Activated CD4-positive, alpha-beta T cell treated with anti-CD3 and anti-CD28 coated beads for 24 hours (primary cell): ENCODE results near the gene DRAP1.

Experiments used
- DNase-seq, 2 donors: peaks; one replicate each; pipeline ENCODE4 v3.0.0-alpha.2; 2020; ENCODE audit warnings: low read depth in 2 of 2

DRAP1 gene, protein sequence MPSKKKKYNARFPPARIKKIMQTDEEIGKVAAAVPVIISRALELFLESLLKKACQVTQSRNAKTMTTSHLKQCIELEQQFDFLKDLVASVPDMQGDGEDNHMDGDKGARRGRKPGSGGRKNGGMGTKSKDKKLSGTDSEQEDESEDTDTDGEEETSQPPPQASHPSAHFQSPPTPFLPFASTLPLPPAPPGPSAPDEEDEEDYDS

DNA sequence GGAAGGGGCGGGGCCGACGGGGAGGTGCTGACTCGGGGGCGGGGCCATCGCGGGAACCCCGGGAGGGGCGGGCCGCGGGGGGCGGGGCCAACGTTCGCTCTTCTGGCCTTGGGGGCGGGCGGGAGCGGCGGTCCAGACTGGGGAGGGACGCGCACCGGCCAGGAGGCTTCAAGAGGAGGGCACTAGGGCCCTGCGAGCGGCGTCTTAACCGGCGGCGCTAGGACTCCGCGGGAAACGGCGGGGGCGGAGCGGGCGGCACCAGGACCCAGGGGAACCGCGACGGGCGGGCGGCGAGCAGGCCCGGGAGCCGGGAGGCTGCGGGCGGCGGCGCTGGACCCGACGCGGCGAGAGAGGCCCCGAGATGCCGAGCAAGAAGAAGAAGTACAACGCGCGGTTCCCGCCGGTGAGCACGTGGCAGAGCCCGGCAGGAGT, at the start of gene DRAP1:
TSS of gene DRAP1 (plus strand) at position 286 of the 432 bp plus-strand sequence. CDS start at position 362, 76 bp downstream.
- peak; percentile 99 for DNase-seq

DNA sequence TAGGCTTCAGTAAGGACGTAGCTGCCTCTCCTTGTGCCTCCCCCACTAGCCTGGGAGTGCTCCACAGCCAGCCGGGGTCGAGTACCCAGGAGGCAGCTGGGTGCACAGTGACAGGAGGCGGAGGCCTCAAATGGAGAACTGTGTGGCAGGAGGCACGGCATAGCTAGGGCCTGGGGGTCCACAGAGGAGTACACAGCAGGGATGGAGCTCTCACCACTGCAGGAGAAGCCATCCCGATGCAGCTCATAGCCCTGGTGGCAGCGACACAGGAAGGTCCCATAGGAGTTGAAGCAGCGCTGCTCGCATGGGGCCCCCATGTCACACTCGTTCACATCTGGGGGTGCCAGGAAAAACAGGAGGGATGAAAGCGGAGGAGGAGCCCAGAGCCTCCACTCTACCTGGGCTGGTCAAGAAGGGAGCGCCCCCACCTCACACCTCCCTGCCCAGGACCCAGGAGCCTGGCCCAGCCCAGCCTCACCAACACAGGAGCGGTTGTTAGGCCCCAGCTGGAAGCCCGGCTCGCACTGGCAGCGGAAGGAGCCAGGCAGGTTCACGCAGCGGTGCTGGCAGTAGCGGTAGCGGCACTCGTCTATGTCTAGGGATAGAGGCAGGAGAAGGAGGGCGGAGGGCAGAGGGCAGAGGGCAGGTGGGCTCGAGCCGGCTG, 49.5 kb upstream of the DRAP1 start:
- DNase-seq = no peak

DNA sequence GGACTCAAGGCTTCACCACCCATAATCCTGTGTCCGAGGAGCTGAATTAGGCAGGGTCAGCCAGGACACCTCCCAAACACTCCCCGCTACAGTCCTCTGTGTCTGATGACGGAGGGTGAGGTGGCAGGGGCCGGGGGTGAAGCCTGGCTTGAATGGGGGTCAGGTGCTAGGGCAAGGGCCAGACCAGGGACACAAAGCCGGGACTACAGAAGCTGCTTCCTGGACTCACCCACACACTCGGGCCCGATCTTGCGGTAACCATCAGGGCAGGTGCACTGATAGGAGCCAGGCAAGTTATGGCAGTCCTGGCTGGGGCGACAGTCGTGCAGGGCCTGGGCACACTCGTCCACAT, 48.9 kb upstream of the DRAP1 start:
- no peak for DNase-seq

DNA sequence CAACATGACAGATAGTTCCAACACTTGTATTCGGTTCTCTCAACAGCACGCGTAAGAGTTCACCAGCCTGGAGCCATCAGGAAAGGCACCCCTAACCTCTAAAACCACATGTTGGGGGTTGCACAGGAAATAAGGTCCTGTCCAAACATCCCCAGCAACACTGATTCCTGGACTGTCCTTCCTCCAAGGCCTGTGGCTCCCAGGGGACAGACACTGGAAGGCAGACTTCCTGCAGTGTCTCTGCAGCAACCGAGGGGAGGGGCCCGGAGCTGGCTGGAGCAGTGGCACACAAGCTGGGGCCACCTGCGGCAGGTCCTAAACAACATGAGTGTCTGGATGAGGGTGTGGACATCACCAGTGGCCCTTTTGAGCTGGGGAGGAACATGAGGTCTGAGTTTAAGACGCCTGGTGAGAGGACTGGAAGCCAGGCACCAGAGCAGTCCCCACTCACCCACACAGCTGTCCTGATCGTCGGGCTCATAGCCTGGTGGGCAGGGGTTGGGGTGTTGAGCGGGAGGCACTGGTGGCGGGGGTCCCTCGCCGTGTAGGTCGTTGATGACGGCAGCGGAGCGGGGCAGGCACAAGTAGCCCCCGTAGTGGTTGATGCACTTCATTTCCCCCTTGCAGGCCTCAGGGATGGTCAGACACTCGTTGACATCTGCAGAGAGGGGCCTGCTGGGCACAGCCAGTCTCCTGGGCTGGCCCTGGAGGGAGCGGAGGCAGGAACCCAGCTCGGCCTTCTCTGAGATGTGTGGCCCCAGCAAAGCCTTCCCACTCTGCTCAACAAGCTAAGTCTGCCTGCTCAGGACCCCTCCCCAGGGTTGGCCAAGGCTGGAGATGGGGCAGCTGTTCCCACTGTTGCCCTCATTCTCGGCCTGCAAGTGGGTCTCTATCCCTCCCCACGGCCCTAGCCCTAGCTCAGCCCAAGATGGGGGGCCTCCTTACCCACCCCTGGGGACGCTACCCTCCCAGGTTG, 48.2 kb upstream of the DRAP1 start:
- no peak for DNase-seq

DNA sequence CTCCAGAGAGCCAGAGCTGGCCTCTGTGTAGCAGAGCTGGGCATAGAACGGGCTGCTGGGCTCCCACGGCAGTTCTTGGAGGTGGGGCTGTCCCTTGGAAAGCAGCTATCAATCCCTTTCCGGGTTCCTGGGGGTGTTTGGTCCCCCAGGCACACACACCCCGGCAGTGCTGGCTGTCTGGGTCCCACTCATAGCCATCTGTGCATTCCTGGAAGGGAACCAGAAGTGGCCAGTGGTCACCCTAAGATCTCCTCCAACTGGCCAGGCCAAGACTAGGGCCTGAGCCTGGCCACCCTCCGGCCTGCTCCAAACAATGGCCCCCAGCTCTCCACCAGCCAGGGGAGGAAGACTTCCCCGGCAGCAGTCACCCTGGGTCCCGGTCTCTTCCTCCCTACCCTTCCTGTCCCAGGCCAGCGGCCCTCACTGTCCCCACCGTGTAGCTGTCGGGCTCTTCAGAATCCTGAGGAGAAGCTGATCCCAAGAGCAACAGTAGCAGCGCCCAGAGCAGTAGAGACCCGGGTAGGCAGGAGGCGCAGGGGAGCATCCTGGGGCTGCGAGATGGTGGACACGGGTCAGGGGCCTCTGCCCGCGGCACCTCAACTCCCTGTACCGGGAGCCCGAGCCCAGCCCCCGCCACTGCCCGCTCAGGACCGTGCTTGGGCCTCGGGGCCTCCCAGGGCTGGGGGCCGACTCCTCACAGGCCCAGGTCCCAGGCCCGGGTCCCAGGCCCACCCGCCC, 47.2 kb upstream of the DRAP1 start:
- DNase-seq = no peak

DNA sequence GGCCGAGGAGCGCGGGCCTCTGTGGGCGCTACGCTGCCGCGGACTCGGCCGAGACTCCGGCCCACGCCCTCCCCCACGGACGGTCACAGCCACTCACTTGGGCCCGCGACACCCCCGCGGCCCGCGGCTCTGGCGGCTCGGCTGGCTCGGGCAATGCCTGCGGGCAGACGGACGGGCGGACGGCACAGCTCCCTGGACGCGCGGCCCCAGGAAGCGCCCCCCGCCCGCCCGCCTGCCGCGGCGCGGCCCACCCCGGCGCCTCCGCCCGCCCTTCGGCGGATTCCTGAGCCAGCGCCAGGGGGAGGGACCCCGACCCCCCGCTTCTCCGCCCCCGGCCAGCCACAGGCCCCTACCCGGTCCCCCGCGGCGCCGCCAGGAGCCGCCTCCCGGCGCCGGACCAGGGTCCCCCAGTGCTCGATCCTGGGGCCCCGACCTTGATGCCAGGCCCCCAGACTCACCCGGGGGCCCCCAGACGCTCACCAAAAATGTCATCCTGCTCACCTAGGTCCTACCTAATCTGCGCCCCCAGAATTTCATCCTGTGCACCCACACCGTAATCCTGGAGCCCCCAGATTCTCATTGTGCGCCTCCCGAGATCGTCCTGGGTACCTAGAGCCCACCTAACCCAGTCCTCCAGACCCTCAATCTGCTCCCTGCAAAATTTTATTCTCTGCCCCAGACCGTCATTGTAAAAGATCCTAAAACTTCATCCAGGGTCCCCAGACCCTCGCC, 46.5 kb upstream of the DRAP1 start, which contains the start of gene EFEMP2:
TSS of gene EFEMP2 (minus strand) at position 215 of the 732 bp plus-strand sequence. CDS start 446 bp downstream, outside the sequence.
- DNase-seq = no peak

DNA sequence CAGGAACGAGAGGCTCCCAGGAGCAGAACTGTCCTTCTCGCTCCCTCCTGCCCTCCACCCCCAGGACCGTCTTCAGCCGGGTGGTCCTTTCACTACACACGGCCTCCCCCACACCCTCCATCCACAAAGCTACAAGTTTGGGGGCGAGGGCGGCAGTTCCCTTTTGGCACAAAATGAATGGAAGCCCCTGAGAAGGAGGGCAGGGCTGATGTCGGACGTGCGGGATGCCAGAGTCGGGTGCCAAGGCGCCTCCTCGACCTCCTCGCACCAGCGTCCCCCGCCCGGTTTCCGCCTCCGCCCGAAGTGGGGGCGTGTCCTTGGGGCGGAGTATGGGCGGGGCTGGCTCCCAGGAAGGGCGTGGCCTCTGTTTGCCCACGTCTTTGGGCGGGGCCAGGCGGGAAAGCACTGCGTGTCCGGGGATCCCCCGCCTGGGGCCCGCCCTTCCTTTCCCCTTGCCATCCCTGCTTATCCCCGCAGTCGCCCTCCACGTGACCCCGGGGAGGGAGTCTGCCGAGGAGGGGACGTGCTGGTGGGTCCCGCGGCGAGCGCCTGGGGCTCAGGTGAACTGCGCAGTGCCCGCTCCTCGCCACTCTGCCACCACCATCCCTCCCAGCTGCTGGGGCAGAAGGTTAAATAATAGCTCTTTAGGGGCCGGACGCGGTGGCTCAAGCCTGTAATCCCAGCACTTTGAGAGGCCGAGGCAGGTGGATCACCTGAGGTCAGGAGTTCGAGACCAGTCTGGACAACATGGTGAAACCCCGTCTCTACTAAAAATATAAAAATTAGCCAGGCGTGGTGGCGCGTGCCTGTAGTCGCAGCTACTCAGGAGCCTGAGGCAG, 45.7 kb upstream of the DRAP1 start:
- peak; percentile 94 to 95 for DNase-seq

DNA sequence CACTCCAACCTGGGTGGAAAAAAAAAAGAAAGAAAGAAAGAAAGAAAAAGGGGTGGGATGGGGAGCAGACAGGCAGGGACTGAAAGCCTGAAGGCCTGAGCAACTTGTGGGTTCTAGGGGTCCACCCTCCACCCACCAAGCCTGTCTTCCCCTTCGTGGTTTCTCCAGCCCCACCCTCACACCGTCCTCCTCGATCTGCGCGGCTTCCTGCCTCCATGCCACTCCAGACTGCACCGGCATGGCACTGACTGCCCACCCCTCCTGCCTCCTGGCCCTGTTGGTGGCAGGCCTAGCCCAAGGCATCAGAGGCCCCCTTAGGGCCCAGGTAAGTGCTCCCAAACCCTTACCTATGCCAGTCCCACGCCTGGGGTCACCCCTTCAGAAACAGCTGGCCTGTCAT, 39.6 kb upstream of the DRAP1 start, which contains the start of gene CTSW:
TSS of gene CTSW (plus strand) at position 221 of the 400 bp plus-strand sequence. CDS start at position 239, 18 bp downstream.
- no peak for DNase-seq

DNA sequence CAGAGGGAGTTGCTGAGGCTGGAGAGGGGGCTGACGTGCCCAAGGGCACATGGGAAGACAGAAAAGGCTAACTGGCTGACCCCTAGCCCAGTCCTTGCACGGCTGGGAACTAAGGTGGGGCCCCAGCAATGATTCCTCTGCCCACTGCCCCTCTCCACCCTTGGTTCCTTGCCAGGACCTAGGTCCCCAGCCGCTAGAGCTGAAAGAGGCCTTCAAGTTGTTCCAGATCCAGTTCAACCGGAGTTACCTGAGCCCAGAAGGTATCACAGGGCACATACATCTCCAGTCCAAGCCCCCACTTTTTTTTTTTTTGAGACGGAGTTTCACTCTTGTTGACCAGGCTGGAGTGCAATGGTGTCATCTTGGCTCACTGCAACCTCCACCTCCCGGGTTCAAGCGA, 39.2 kb upstream of the DRAP1 start:
- DNase-seq = no peak

DNA sequence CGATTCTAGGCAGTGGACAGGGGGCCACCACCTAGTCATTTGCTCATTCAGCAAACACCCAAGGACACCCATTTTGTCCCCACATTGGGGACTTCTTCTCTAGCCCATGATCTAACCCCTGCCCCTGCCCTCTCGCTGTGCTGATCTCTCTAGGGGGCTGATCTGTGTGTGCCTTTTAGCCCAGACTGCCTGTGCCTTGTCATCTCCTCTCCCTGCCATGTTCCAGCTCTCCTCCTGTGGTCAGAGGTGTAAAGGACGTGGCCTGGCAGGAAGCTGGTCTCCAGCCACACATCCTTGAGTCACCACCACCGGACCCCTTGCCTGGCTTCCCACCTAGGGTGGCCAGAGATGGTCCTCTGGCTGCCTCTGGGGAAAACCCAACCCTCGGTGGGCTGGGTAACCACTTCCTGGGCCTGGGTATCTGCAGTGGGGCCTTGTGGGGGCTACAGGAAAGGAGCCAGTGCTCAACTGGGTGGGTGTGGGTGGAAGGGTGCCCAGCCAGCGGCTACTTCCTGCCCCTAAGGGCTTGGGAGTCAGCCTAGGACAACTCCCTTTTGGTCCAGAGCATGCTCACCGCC, 38.3 kb upstream of the DRAP1 start:
- no peak for DNase-seq

DNA sequence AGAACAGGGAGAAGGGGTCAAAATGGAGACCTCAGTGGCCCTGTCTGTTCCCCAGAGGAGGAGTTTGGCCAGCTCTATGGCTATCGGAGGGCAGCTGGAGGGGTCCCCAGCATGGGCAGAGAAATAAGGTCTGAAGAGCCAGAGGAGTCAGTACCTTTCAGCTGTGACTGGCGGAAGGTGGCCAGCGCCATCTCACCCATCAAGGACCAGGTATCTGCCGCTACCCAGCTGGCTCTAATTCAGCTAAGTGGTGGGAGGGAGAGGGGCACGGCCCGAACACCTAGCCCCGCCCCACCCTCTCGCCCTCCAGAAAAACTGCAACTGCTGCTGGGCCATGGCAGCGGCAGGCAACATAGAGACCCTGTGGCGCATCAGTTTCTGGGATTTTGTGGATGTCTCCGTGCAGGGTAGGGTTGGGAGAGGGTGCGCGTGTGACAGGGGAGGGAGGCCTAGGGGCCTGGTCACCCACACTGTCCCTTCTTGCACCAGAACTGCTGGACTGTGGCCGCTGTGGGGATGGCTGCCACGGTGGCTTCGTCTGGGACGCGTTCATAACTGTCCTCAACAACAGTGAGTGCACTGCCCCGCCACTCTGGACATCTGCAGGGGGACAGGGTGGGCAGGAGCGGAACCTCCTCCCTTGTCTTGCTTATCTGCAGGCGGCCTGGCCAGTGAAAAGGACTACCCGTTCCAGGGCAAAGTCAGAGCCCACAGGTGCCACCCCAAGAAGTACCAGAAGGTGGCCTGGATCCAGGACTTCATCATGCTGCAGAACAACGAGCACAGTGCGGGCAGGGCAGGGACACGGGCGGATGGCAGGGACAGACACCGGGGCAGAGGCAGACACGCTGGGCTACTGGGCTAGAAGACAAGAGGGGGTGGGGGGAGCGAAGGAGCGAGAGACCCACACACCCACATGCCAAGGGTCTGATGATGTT, 36.8 kb upstream of the DRAP1 start:
- no peak for DNase-seq

DNA sequence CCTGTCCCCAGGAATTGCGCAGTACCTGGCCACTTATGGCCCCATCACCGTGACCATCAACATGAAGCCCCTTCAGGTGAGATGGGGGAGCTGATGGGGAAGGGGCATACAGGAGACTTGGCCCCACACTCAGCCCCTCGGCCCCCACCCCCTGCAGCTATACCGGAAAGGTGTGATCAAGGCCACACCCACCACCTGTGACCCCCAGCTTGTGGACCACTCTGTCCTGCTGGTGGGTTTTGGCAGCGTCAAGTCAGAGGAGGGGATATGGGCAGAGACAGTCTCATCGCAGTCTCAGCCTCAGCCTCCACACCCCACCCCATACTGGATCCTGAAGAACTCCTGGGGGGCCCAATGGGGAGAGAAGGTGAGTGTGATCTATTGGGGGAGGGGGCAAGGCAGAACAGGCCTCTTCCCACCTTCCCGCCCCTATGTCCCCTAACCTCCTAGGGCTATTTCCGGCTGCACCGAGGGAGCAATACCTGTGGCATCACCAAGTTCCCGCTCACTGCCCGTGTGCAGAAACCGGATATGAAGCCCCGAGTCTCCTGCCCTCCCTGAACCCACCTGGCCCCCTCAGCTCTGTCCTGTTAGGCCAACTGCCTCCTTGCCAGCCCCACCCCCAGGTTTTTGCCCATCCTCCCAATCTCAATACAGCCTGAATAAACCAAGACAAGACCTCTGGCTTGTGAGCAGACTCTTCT, 36.0 kb upstream of the DRAP1 start:
- DNase-seq = no peak

DNA sequence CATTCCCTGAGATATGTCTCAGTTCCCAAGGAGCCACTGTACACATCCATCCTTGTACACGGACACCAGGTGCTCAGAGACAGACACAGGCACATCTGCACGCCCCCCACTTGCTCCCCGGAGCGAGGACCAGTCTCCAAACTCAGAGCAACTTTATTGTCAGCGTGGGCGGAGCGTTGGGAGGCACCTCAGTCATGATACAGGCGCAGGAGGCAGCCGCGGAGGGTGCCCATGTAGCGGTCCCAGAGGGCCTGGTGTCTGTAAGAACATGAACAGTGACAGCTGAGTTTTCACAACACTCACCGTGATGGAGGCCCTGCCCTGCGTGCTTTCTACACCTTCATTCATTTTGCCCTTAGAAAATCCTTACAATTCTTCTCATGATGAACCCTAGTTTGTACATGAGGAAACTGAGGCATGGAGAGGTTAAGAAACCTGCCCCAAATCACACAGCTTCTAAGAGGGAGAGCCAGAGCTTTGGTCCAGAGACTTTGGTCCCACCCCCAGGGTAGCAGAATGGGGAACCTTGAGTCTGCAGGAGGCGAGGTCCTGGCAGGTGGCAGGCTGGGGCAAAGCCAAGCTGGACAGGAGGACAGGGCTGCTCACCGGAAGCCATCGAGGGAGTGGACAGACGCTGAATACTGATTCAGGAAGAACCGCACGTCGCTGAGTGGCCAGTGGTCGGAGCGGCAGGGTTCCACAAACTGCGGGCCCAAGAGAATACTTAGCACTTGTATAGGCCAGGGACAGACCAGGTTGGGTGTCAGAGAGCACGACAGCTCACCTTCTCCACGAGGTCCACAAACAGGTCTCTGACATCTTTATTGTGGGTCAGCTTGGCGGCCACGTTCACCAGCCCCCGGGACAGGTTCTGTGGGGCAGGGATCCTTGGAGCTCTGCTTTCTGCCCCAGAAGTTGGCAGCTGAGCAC, 35.2 kb upstream of the DRAP1 start:
- no peak for DNase-seq

DNA sequence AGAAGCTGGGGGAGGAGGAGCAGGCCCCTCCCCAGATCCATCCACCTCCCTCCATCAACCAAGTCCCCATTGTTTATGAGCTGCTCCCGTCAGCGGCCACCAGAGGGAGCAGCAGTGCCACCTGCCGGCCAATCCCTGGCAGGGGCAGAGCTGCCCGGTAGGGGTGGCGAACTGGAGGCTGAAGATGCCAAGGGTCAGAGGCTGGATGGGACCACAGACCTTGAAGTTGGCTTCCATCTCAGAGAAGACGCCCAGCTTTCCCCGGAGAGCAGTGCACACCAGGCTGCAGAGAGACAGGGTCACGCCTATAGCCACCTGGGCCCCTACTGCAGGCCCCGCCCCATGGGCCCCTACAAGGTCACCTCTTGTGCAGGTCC, 34.5 kb upstream of the DRAP1 start:
- DNase-seq = peak in 1 of 2 donors; percentile 71

DNA sequence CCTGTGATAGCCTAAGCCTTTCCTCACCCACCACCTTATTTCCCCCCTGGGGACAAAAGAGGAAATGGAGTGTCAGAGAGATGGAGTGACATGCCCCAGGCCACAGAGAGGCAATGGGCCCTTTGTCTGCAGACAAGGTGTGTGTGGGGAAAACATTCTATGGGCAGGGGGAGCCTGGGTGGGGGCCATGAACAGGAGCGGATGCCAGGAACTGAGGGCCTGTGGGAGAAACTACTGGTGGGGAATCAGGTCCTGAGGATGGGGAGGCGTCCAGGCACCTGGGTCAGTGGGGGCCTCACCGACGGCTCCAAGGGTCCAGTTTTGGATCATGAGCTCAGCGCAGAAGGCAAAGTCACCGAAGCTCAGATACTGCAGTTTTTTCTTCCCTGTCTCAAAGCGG, 34.0 kb upstream of the DRAP1 start:
- DNase-seq = no peak

DNA sequence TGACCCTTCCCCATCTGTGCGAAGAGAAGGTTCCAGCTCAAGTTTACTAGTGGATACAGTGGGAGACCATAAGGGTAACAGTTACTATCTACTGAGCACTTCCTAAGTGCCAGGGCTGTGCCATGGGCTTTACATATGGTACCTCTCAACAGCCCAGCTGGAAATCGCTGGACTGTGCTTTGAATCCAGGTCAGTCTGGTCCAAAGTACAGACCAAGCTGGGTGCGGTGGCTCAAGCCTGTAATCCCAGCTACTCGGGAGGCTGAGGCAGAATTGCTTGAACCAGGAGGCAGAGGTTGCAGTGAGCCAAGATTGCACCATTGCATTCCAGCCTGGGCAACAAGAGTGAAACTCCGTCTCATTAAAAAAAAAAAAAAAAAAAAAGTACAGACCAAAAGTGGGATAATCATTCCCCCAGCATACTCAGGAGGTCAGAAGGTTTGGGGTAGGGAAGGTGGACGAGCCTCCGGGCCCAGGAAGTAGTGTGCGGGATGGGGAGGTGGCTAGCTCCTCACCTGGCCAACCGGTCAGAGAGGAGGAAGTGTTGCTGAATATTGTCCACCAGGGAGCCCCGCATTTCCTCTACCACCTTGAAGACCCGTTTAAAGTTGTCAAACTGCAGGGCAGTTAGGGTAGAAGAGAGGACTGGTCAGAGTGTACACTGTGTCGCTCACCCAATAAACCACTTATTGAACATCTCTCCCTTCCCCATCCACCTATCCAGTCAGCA, 33.3 kb upstream of the DRAP1 start:
- DNase-seq = no peak
